GM08714 (cell line): ENCODE measurements around the gene FUOM.
"Not testable (repeated sequence)": the region's sequence is repeated elsewhere in the genome, so short reads cannot be mapped to it uniquely, and the experiment has no call there.

ENCODE experiments used
- H3K4me3 ChIP-seq: fragments of 200-500 bp; sonication (Bioruptor generic); 2 replicates; pipeline ENCODE4 v1.5.1; 2014; ENCODE audit warnings: mild to moderate bottlenecking, low read length, inconsistent platforms
- ZNF274 ChIP-seq: IDR thresholded peaks from 2 replicates; pipeline ENCODE4 v1.6.1; 2012; ENCODE audit warnings: mild to moderate bottlenecking, low read depth, low read length

The FUOM gene

GRCh38 chr10:133328358-133329343, 29.2 kb downstream of the FUOM start:
- no peak overlapping the region for H3K4me3 ChIP-seq
- no peak for TF ChIP-seq ZNF274

DNA sequence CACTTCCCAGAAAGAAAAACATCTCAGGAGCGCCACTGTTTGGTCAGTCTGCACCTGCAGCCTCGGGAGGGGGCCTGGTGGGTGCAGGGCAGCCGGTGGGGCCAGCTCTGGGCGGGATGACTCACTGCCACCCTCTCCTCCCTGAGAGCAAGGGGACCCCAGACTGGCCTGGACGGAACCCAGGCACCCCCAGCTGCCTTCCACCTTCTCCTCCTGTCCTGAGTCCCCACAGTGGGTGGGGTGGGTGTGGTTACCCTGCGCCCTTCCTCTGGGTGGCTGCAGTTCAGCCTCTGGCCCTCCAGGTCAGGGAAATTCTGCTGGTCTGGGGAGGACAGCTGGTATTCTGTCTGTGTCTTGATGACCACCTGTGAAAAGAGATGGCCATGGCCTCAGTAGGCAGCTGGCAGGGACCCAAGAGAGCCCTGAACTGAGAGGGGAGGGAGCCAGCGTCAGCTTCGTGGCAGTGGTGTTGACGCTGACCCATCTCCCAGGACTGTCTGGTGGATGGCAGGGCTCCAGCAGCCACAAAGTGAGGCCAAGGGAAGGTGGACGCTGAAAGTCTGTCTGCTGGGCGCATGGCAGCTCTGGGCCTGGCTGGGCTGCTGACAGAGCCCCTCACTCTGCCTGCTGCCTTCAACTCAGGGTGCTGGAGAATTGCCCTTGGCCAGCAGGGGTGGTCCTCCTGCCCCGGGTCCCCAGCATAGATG, 30.0 kb downstream of the FUOM start:
- TF ChIP-seq ZNF274 = no peak
- H3K4me3 ChIP-seq = no peak overlapping the region

- TF ChIP-seq ZNF274 = no peak
- H3K4me3 ChIP-seq = no peak overlapping the region
Observed at GRCh38 chr10:133326745-133327650, 30.8 kb downstream of the FUOM start.

DNA sequence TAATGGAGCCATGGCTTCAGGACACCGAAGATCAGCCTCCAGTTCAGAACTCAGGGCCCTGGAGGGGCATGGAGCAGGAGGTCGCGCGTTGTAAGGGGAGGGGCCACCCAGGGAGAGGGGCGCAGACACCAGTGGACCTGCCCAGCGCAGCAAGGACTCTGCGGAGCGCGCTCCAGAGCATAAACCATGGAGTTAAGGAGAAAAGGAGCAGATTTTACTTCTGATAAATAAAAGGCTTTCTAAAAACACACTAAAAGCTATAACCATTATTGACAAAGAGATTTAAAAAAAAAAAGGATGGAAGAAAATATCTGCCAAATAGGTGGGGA, 31.6 kb downstream of the FUOM start:
- no peak for TF ChIP-seq ZNF274
- no peak overlapping the region for H3K4me3 ChIP-seq

GRCh38 chr10:133325440-133326222, 32.2 kb downstream of the FUOM start:
- no peak for TF ChIP-seq ZNF274
- no peak overlapping the region for H3K4me3 ChIP-seq

GRCh38 chr10:133324857-133325260, 33.0 kb downstream of the FUOM start:
- no peak overlapping the region for H3K4me3 ChIP-seq
- TF ChIP-seq ZNF274 = no peak

- TF ChIP-seq ZNF274 = no peak
- H3K4me3 ChIP-seq = no peak overlapping the region
Observed at GRCh38 chr10:133324198-133324792, 33.5 kb downstream of the FUOM start.

GRCh38 chr10:133322064-133322709, 35.6 kb downstream of the FUOM start:
- not testable (repeated sequence) for H3K4me3 ChIP-seq

DNA sequence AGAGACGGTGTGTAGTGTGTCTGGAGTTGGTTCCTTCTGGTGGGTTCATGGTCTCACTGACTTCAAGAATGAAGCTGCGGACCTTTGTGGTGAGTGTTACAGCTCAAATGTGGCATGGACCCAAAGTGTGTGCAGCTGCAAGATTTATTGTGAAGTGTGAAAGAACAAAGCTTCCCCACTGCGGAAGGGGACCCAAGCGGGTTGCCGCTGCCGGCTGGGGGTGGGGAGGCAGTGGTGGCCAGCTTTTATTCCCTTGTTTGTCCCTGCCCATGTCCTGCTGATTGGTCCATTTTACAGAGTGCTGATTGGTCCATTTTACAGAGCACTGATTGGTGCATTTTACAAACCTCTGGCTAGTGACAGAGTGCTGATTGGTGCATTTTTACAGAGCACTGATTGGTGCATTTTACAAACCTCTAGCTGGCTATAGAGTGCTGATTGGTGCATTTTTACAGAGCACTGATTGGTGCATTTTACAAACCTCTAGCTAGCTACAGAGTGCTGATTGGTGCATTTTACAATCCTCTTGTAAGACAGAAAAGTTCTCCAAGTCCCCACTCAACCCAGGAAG, 36.9 kb downstream of the FUOM start:
- H3K4me3 ChIP-seq = not testable (repeated sequence)

DNA sequence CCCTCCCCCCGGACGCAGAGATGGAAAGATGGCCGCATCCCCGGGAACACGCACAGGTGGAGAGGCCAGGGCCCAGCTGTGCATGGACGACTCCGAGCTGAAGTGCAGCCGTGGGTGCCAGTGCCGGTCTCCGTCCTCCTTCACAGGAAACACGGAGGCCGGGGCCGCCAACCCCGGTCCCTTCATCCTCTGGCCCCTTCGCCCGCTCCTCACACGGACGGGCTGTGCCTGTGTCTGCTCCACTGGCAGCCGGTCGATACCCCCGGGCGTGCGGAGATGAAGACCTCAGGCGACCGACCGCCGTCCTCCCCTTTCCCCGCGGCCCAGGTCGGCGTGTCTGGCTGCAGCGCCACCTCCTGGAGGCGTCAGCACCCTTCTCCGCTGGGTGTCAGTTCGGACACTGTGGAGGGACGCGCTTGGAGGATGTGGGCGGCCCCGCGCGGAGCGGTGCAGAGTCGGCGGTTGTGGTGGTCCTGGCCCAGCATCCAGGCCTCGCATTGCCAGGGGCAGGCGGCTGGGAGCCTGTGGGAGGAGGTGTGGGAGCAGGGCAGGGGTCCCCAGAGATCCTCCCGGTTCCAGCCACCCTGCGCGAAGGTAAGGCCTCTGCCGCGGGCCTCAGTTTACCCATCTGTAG, 39.2 kb downstream of the FUOM start:
- TF ChIP-seq ZNF274 = no peak
- H3K4me3 ChIP-seq = no peak overlapping the region

DNA sequence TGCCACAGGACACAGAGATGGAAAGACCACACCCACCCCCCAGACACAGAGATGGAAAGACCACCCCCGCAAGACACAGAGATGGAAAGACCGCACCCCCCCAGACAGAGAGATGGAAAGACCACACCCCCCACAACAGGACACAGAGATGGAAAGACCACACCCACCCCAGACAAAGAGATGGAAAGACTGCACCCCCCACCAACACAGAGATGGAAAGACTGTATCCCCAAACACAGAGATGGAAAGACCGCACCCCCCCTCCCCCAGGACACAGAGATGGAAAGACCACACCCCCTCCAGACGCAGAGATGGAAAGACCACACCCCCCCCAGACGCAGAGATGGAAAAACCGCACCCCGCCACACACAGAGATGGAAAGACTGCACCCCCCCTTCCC, 41.1 kb downstream of the FUOM start:
- no peak for TF ChIP-seq ZNF274
- no peak overlapping the region for H3K4me3 ChIP-seq

DNA sequence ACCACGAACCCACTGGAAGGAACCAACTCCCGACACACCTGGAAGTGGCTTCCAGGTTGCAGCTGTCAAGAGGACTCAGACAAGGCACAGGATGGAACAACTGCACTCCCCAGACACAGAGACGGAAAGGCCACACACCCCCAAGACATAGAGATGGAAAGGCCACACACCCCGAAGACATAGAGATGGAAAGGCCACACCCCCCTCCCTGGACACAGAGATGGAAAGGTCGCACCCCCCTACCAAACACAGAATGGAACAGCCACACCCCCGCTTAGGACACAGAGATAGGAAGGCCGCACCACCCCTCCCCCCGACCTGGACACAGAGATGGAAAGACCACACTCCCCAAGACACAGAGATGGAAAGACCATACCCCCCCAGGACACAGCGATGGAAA, 41.6 kb downstream of the FUOM start:
- no peak overlapping the region for H3K4me3 ChIP-seq
- no peak for TF ChIP-seq ZNF274
